Neural progenitor cell (in vitro differentiated cells): ENCODE results near the gene KIFC3.

Source experiments
- EZH2phosphoT487 ChIP-seq: fragments of 200-600 bp; sonication (generic); IDR thresholded peaks from 2 replicates; pipeline ENCODE4 v1.6.1; 2017; ENCODE audit warnings: antibody characterized with exemption
- TF ChIP-seq, protein P1 (sequence below): fragments of 200-600 bp; sonication (generic); IDR thresholded peaks from 2 replicates; pipeline ENCODE4 v1.5.1; 2017; ENCODE audit warnings: antibody characterized with exemption, mild to moderate bottlenecking

GRCh38 chr16:57724531-57724930 lies 77.8 kb downstream of the KIFC3 start:
- TF ChIP-seq, protein P1, sequence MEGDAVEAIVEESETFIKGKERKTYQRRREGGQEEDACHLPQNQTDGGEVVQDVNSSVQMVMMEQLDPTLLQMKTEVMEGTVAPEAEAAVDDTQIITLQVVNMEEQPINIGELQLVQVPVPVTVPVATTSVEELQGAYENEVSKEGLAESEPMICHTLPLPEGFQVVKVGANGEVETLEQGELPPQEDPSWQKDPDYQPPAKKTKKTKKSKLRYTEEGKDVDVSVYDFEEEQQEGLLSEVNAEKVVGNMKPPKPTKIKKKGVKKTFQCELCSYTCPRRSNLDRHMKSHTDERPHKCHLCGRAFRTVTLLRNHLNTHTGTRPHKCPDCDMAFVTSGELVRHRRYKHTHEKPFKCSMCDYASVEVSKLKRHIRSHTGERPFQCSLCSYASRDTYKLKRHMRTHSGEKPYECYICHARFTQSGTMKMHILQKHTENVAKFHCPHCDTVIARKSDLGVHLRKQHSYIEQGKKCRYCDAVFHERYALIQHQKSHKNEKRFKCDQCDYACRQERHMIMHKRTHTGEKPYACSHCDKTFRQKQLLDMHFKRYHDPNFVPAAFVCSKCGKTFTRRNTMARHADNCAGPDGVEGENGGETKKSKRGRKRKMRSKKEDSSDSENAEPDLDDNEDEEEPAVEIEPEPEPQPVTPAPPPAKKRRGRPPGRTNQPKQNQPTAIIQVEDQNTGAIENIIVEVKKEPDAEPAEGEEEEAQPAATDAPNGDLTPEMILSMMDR, result no peak
- no peak for TF ChIP-seq EZH2phosphoT487
